ENCODE measurements around the gene RBMS1.
A peak's percentile ranks its signal among the peaks of the same experiment; 100 is the strongest.
"Not testable (repeated sequence)": the region's sequence is repeated elsewhere in the genome, so short reads cannot be mapped to it uniquely, and the experiment has no call there.

RBMS1 gene

DNA sequence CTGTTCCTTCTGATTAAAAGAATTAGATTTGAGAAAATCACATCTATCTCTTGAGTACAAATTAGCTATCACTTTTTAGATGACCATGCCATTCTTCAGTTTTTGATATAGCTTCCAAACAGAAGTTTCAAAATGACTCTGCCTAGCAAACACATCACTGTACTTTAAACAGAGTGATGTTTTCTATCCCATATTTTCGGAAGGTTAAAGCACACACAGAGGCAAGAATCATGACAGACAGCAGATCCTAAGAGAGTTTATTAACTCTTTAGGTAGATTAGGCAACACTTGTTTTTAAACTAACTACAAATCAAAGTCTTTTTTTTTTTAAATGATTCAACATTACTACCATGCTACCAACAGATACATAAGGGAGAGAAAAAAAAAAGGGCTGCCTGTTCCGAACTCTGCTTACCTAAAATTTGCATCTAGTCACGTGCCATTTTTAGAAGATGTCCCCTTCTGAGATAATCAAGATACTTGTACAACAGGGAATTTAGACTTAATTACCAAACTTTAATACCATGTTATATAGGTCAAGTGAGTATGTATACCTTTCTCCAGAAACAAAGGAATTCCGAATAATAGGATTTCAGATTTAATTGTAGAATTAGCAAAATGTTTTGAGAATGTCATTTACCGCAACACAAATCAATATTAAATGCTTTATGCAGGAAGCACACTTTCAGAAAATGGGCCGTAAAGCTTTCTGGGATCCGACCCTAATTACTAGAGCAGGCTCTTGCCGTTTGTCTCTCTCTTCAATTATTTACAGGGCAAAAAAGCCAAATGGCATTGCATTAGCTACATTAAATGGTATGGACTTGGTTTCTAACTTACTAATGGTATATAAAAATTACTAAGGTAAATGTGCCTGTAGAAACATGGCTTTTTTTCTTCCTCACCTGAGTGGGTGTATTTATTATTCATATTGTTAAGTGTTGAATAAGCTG is 2.6 kb downstream of the RBMS1 start:
- Mint-ChIP-seq H3K9me3 (no peaks in the 10 kb centered on the region), H3K27ac (peak overlapping the region; percentile 58), H3K4me3 (peak overlapping the region; percentile 96), H3K27me3 (ENCODE audit: low read depth) (peaks cover 14% of the 10 kb centered on the region), H3K4me1 (ENCODE audit: low read depth) (peaks cover 49% of the 10 kb centered on the region), H3K36me3 (ENCODE audit: low read depth) (peaks cover 5% of the 10 kb centered on the region)

GRCh38 chr2:160489111-160489510 is 4.5 kb downstream of the RBMS1 start:
- H3K36me3 Mint-ChIP-seq (ENCODE audit: low read depth), result peaks cover 6% of the 10 kb centered on the region
- H3K4me3 Mint-ChIP-seq, result no peak overlapping the region

GRCh38 chr2:160488289-160488688 is 5.3 kb downstream of the RBMS1 start:
- not testable (repeated sequence) for H3K27ac Mint-ChIP-seq; H3K36me3 Mint-ChIP-seq (ENCODE audit: low read depth); H3K4me3 Mint-ChIP-seq

More at GRCh38 chr2:160489111-160489510, 4.5 kb downstream of the RBMS1 start:
- Mint-ChIP-seq H3K9me3 (no peaks in the 10 kb centered on the region), H3K27ac (no peak overlapping the region), H3K4me1 (ENCODE audit: low read depth) (peaks cover 61% of the 10 kb centered on the region), H3K27me3 (ENCODE audit: low read depth) (no peaks in the 10 kb centered on the region)

GRCh38 chr2:160486341-160486740 is 7.3 kb downstream of the RBMS1 start:
- H3K27ac Mint-ChIP-seq, result no peak overlapping the region
- H3K9me3 Mint-ChIP-seq, result no peaks in the 10 kb centered on the region
- H3K27me3 Mint-ChIP-seq (ENCODE audit: low read depth), result no peaks in the 10 kb centered on the region
- H3K36me3 Mint-ChIP-seq (ENCODE audit: low read depth), result peaks cover 4% of the 10 kb centered on the region
- H3K4me3 Mint-ChIP-seq, result no peak overlapping the region
- peaks cover 69% of the 10 kb centered on the region for H3K4me1 Mint-ChIP-seq (ENCODE audit: low read depth)

More at GRCh38 chr2:160488289-160488688, 5.3 kb downstream of the RBMS1 start:
- H3K4me1 Mint-ChIP-seq (ENCODE audit: low read depth), result peaks cover 69% of the 10 kb centered on the region
- not testable (repeated sequence) for H3K27me3 Mint-ChIP-seq (ENCODE audit: low read depth); H3K9me3 Mint-ChIP-seq

- Mint-ChIP-seq H3K27me3 (ENCODE audit: low read depth) (no peaks in the 10 kb centered on the region), H3K36me3 (ENCODE audit: low read depth) (peaks cover 4% of the 10 kb centered on the region), H3K9me3 (no peaks in the 10 kb centered on the region), H3K27ac (peak overlapping the region; percentile 89), H3K4me3 (peak overlapping the region; percentile 71), H3K4me1 (ENCODE audit: low read depth) (peaks cover 60% of the 10 kb centered on the region)
Observed at GRCh38 chr2:160484859-160485520, 8.6 kb downstream of the RBMS1 start.

DNA sequence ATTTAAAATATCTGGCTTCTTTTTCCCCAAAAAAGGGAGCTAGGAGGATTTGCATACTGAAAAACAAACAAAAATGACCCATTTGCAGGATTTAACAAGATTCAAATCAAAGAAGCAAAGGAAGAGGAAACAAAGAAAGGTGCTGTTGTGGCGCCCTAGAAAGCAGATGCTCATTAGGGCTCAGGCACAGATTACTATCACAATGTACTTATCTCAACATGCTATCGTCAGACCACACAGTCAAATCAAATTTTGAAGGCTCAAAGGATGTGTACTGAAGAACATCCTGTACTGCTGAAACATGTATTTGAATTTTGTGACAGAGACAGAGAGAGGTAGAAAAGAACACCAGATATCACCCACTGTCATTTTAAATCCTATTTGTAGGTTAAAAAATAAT is 10.9 kb downstream of the RBMS1 start:
- Mint-ChIP-seq H3K36me3 (ENCODE audit: low read depth) (peaks cover 9% of the 10 kb centered on the region), H3K27me3 (ENCODE audit: low read depth) (no peaks in the 10 kb centered on the region), H3K4me3 (peak overlapping the region; percentile 52), H3K4me1 (ENCODE audit: low read depth) (peaks cover 56% of the 10 kb centered on the region), H3K27ac (peak overlapping the region; percentile 80), H3K9me3 (no peaks in the 10 kb centered on the region)

- H3K4me1 Mint-ChIP-seq (ENCODE audit: low read depth), result peaks cover 46% of the 10 kb centered on the region
- H3K4me3 Mint-ChIP-seq, result no peak overlapping the region
Observed at GRCh38 chr2:160479269-160479668, 14.3 kb downstream of the RBMS1 start.

DNA sequence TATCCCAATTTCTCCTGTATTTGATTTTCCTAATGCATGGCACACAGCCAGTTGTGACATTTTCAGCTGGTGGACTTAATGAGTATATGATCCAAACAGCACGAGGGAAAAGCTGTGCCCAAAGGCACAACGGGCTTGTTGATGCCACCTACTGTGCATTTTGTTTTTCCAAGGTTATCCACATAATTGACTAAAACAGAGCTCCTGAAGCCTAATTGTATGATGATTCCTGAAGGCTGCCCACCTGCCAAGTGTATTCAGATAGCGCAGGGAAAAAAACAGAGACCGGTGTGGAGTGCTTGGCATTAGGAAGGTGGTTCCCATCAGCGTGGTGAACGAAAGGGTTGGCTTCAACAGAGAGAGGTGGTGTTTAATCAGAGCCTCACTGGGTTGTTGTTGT is 14.9 kb downstream of the RBMS1 start:
- Mint-ChIP-seq H3K4me3 (no peak overlapping the region), H3K9me3 (no peaks in the 10 kb centered on the region), H3K4me1 (ENCODE audit: low read depth) (peaks cover 46% of the 10 kb centered on the region), H3K36me3 (ENCODE audit: low read depth) (peaks cover 8% of the 10 kb centered on the region), H3K27ac (no peak overlapping the region), H3K27me3 (ENCODE audit: low read depth) (no peaks in the 10 kb centered on the region)

More at GRCh38 chr2:160479269-160479668, 14.3 kb downstream of the RBMS1 start:
- Mint-ChIP-seq H3K27me3 (ENCODE audit: low read depth) (no peaks in the 10 kb centered on the region), H3K9me3 (no peaks in the 10 kb centered on the region), H3K27ac (no peak overlapping the region), H3K36me3 (ENCODE audit: low read depth) (peaks cover 8% of the 10 kb centered on the region)

DNA sequence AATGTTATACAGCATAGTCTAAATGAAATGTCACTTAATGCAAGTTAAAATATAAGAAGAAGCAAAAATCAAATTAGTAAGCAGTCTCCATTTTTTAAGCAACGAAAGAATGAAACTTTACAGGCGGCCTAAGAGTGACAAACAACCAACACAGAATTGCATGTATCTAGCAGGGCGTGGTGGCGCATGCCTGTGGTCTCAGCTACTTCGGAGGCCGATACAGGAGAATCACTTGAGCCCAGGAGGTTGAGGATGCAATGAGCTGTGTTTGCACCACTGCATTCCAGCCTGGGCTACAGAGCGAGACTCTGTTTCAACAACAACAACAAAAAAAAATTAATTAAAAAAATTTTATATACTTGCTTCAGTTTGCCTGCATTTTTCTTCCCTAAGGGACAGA is 16.6 kb downstream of the RBMS1 start:
- Mint-ChIP-seq H3K27ac (no peak overlapping the region), H3K4me3 (no peak overlapping the region), H3K27me3 (ENCODE audit: low read depth) (no peaks in the 10 kb centered on the region), H3K36me3 (ENCODE audit: low read depth) (peaks cover 8% of the 10 kb centered on the region), H3K9me3 (no peaks in the 10 kb centered on the region), H3K4me1 (ENCODE audit: low read depth) (peaks cover 49% of the 10 kb centered on the region)

DNA sequence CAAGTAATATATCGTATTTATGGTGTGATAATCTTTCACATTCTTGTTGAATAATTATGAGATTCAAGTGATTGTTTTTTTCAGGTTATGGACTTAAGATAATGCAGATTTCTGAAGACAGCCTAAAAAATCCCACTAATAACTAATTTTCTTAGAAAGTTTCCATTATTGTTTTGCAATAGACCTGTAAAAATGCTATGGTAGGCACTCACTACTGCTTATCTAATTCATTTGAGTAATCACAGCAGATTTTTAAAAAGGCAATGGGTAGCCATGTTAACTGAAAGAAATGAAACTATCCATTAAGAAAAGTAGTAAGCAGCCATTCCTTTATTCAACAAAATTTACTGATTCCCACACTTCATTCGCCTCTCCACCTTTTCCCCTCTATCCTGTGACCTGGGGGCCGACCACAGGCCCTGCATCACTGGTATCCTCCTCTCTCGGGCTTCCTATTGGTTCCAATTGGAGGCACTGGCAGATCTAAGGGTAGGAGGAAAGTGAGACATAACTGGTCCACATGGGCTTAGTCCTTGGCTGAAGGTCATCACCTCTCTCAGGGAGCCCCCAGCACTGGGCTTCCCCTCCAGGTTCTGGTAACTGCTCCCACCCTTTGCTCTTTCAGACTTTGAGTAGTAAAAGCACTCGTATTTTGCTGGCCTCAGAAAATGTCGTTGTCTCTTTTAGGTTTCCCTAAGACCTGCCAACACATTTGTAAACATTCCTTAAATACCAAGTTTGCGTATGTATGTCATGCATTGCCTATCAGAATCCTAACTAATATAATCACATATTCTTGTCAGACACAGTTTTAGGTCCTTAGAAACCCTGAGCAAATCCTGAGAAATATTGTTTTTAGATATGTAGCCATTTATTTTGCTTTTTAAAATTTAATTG is 18.5 kb downstream of the RBMS1 start:
- Mint-ChIP-seq H3K9me3 (no peaks in the 10 kb centered on the region), H3K27ac (peak overlapping the region; percentile 74), H3K36me3 (ENCODE audit: low read depth) (peaks cover 9% of the 10 kb centered on the region), H3K4me3 (peak overlapping the region; percentile 20), H3K4me1 (ENCODE audit: low read depth) (peaks cover 55% of the 10 kb centered on the region), H3K27me3 (ENCODE audit: low read depth) (no peaks in the 10 kb centered on the region)

- peaks cover 58% of the 10 kb centered on the region for H3K4me1 Mint-ChIP-seq (ENCODE audit: low read depth)
- peak overlapping the region; percentile 76 for H3K27ac Mint-ChIP-seq
- peaks cover 9% of the 10 kb centered on the region for H3K36me3 Mint-ChIP-seq (ENCODE audit: low read depth)
- H3K4me3 Mint-ChIP-seq, result peak overlapping the region; percentile 51
- no peaks in the 10 kb centered on the region for H3K27me3 Mint-ChIP-seq (ENCODE audit: low read depth)
- H3K9me3 Mint-ChIP-seq, result no peaks in the 10 kb centered on the region
Observed at GRCh38 chr2:160474319-160474645, 19.3 kb downstream of the RBMS1 start.

DNA sequence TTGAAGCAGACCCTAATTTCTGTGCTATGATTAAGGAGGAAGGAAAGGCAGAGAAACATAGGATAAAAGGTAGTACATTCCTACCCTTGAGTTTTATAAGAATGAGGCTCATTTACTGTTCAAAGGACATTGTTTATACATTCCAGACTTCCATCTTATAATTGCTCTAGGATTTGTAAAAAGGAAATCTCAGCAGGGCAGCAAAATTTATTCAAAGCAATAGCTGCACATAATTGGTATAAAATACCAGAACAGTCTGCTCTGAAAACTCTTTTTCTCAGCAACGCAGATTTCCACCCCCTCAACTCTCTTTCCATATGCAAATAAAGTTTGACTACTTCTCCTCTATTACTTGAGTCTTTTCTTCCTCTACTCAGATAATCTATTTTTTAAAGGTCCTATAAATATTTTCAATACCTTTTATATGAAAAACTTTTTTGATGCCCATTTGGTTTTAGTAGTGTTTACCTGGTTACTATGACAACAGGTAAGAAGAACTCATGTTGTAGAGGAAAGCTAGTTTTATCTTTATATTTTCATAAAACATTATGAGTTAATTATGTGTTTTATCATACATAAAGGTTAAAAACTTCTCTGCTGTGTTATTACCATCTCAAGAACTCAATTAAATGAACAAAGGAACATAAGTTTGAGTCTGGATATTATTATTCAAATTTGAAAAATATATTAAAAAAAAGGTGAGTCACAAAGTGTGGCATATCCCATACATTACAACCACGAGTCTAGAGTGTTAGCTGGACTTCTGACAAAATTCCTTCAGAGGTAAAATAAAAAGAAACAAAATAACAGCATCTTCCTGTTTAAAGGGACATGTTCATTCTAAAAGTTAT is 19.9 kb downstream of the RBMS1 start:
- peaks cover 6% of the 10 kb centered on the region for H3K36me3 Mint-ChIP-seq (ENCODE audit: low read depth)
- H3K9me3 Mint-ChIP-seq, result no peaks in the 10 kb centered on the region
- peak overlapping the region; percentile 76 for H3K27ac Mint-ChIP-seq
- peaks cover 60% of the 10 kb centered on the region for H3K4me1 Mint-ChIP-seq (ENCODE audit: low read depth)
- H3K4me3 Mint-ChIP-seq, result peak overlapping the region; percentile 51
- H3K27me3 Mint-ChIP-seq (ENCODE audit: low read depth), result no peaks in the 10 kb centered on the region

GRCh38 chr2:160472839-160473251 is 20.8 kb downstream of the RBMS1 start:
- H3K9me3 Mint-ChIP-seq, result no peaks in the 10 kb centered on the region
- H3K4me1 Mint-ChIP-seq (ENCODE audit: low read depth), result peaks cover 55% of the 10 kb centered on the region
- H3K27me3 Mint-ChIP-seq (ENCODE audit: low read depth), result no peaks in the 10 kb centered on the region
- no peak overlapping the region for H3K4me3 Mint-ChIP-seq
- peak overlapping the region; percentile 71 for H3K27ac Mint-ChIP-seq
- peaks cover 3% of the 10 kb centered on the region for H3K36me3 Mint-ChIP-seq (ENCODE audit: low read depth)
